SIG-M5 treated with dmso at 0.1 percent for 504 hours (cell line): Measurements from ENCODE around the gene SAMHD1.
A peak's percentile ranks its signal among the peaks of the same experiment; 100 is the strongest.
"Not testable (repeated sequence)": the region's sequence is repeated elsewhere in the genome, so short reads cannot be mapped to it uniquely, and the experiment has no call there.

Source experiments
- DNase-seq: peaks from one replicate; lab custom pipeline; 2025; ENCODE audit not compliant: unreplicated experiment; lab: John Stamatoyannopoulos, UW

Gene SAMHD1

GRCh38 chr20:36917943-36918342 lies 33.6 kb downstream of the SAMHD1 start:
- DNase-seq: no peak

- no peak for DNase-seq
Observed at GRCh38 chr20:36917240-36917639, 34.3 kb downstream of the SAMHD1 start.

GRCh38 chr20:36916199-36916598 lies 35.3 kb downstream of the SAMHD1 start:
- no peak for DNase-seq

- DNase-seq: no peak
Observed at GRCh38 chr20:36908603-36909002, 42.9 kb downstream of the SAMHD1 start.

- not testable (repeated sequence) for DNase-seq
Observed at GRCh38 chr20:36906086-36906485, 45.4 kb downstream of the SAMHD1 start.

- not testable (repeated sequence) for DNase-seq
Observed at GRCh38 chr20:36905566-36905965, 45.9 kb downstream of the SAMHD1 start.

- DNase-seq: no peak
Observed at GRCh38 chr20:36904690-36905089, 46.8 kb downstream of the SAMHD1 start.

- DNase-seq: no peak
Observed at GRCh38 chr20:36895036-36895435, 56.5 kb downstream of the SAMHD1 start.

- no peak for DNase-seq
Observed at GRCh38 chr20:36893801-36894200, 57.7 kb downstream of the SAMHD1 start.

GRCh38 chr20:36891211-36891610 lies 60.3 kb downstream of the SAMHD1 start:
- DNase-seq: no peak

- DNase-seq: no peak
Observed at GRCh38 chr20:36890586-36890985, 60.9 kb downstream of the SAMHD1 start.

- DNase-seq: no peak
Observed at GRCh38 chr20:36888880-36889516, 62.5 kb downstream of the SAMHD1 start.

- no peak for DNase-seq
Observed at GRCh38 chr20:36887752-36888090, 63.8 kb downstream of the SAMHD1 start.

- DNase-seq: peak; percentile 80
Observed at GRCh38 chr20:36886859-36887751, 64.4 kb downstream of the SAMHD1 start.

- no peak for DNase-seq
Observed at GRCh38 chr20:36885356-36885755, 66.2 kb downstream of the SAMHD1 start.

GRCh38 chr20:36883977-36884535 lies 67.5 kb downstream of the SAMHD1 start:
- peak; percentile 25 for DNase-seq

GRCh38 chr20:36881888-36882287 lies 69.6 kb downstream of the SAMHD1 start:
- DNase-seq: no peak

- DNase-seq: no peak
Observed at GRCh38 chr20:36881331-36881730, 70.2 kb downstream of the SAMHD1 start.

GRCh38 chr20:36880741-36881250 lies 70.7 kb downstream of the SAMHD1 start:
- DNase-seq: no peak

- DNase-seq: no peak
Observed at GRCh38 chr20:36878941-36879340, 72.6 kb downstream of the SAMHD1 start.

GRCh38 chr20:36876473-36876833 lies 75.1 kb downstream of the SAMHD1 start:
- DNase-seq: no peak
